H1 (cell line): ENCODE measurements around the gene SNX6. TPM values are rescaled to one million over a fixed set of nuclear protein-coding genes. Genes with fewer than 3 reads are reported as not detected.

Experiments used
- ATF2 ChIP-seq: IDR thresholded peaks from 2 replicates; pipeline ENCODE4 v1.6.1; 2012; ENCODE audit warnings: low read length, inconsistent platforms
- ATF3 ChIP-seq: IDR thresholded peaks from 2 replicates; pipeline ENCODE4 v1.6.1; 2011; ENCODE audit warnings: low read depth, mild to moderate bottlenecking, low read length; ENCODE audit not compliant: insufficient read depth
- CHD1 ChIP-seq: IDR thresholded peaks from 2 replicates; pipeline ENCODE4 v1.6.1; 2012; ENCODE audit warnings: low read depth, low read length, improper control_type of control experiment
- CHD7 ChIP-seq: fragments of 300-600 bp; sonication (generic); IDR thresholded peaks from 2 replicates; pipeline ENCODE4 v1.7.1; 2012; ENCODE audit warnings: low read length, moderate library complexity, mild to moderate bottlenecking, inconsistent platforms; ENCODE audit not compliant: insufficient replicate concordance
- EZH2 ChIP-seq: fragments of 200-600 bp; sonication (generic); IDR thresholded peaks from 2 replicates; pipeline ENCODE4 v1.7.1; 2012; ENCODE audit warnings: low read depth, mild to moderate bottlenecking, moderate library complexity, low read length, inconsistent platforms; ENCODE audit not compliant: severe bottlenecking
- SAP30 ChIP-seq: fragments of 300-600 bp; sonication (generic); IDR thresholded peaks from 2 replicates; pipeline ENCODE4 v1.7.1; 2012; ENCODE audit warnings: low read length, moderate library complexity, mild to moderate bottlenecking, inconsistent platforms; ENCODE audit not compliant: insufficient read depth, insufficient replicate concordance
- polyA plus RNA-seq, 7 experiments: library from polyadenylated mRNA; depleted of rRNA in 3 of 7; stranded (reverse) in 5 of 7; unstranded in 2 of 7; fragments of >200 nt in 5 of 7; fragments of 200-250 nt in 2 of 7; gene quantifications; 1 replicate in 5 of 7; 2 replicates in 1 of 7; 4 replicates in 1 of 7; pipeline versions ENCODE4 v1.2.1 to v1.2.3, GENCODE V29; 2011 to 2013; ENCODE audit warnings: missing spikeins in 2 of 7, mixed read lengths in 2 of 7
- total RNA-seq: library from RNA; stranded (reverse); fragmentation: NEBNext Ultra II Directional; extraction: Animal tissue kit (Norgen Biotek cat#: 25700); gene quantifications from 2 replicates; pipeline ENCODE4 v1.2.1, GENCODE V29; 2021

Gene SNX6
- total and polyA plus RNA-seq, 2 of the 8 experiments (the other 6 are each of a cell fraction or from before 2014, with no cell fraction given), result 53.4 to 71.1 TPM

- no peak for TF ChIP-seq ATF2
- TF ChIP-seq CHD7, result no peak
- no peak for TF ChIP-seq EZH2
- TF ChIP-seq ATF3, result no peak
- no peak for TF ChIP-seq CHD1
- TF ChIP-seq SAP30, result no peak
These were observed 91.0 kb downstream of the SNX6 start (continued) for GRCh38 chr14:34538871-34539406.
